PC-9 (cell line): ENCODE measurements around the gene WNT7A.

Experiments
- EZH2 ChIP-seq: fragments of 200-600 bp; sonication (generic); IDR thresholded peaks from 2 replicates; pipeline ENCODE4 v1.8.0; 2017; ENCODE audit warnings: antibody characterized with exemption, low read depth
- TF ChIP-seq, protein P1 (sequence below): fragments of 200-600 bp; sonication (generic); conservative IDR thresholded peaks from 2 replicates; pipeline ENCODE4 v1.6.1; 2017; ENCODE audit warnings: mixed run types, antibody characterized with exemption, mild to moderate bottlenecking, moderate library complexity

GRCh38 chr3:13895155-13896105 lies 15.6 kb upstream of the WNT7A start:
- TF ChIP-seq, protein P1, sequence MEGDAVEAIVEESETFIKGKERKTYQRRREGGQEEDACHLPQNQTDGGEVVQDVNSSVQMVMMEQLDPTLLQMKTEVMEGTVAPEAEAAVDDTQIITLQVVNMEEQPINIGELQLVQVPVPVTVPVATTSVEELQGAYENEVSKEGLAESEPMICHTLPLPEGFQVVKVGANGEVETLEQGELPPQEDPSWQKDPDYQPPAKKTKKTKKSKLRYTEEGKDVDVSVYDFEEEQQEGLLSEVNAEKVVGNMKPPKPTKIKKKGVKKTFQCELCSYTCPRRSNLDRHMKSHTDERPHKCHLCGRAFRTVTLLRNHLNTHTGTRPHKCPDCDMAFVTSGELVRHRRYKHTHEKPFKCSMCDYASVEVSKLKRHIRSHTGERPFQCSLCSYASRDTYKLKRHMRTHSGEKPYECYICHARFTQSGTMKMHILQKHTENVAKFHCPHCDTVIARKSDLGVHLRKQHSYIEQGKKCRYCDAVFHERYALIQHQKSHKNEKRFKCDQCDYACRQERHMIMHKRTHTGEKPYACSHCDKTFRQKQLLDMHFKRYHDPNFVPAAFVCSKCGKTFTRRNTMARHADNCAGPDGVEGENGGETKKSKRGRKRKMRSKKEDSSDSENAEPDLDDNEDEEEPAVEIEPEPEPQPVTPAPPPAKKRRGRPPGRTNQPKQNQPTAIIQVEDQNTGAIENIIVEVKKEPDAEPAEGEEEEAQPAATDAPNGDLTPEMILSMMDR, result no peak
- TF ChIP-seq EZH2, result no peak
